H9 (cell line): ENCODE data around the gene APOLD1. TPM values are rescaled to one million over a fixed set of nuclear protein-coding genes. Genes with fewer than 3 reads are reported as not detected.

Experiments used
- DNase-seq: peaks from one replicate; pipeline ENCODE4 v3.0.0-alpha.2; 2017
- H2AFZ ChIP-seq: one replicate; pipeline ENCODE4 v1.6.1; 2013; ENCODE audit warnings: mild to moderate bottlenecking, low read length, control low read depth, moderate library complexity
- H2AK5ac ChIP-seq: 2 replicates; pipeline ENCODE4 v1.6.1; 2013; ENCODE audit warnings: low read length, control low read depth, mixed read lengths; ENCODE audit not compliant: insufficient read length
- H2BK120ac ChIP-seq: one replicate; pipeline ENCODE4 v1.6.1; 2013; ENCODE audit warnings: low read depth, mild to moderate bottlenecking, low read length, control low read depth, inconsistent platforms; ENCODE audit not compliant: poor library complexity, severe bottlenecking
- H2BK12ac ChIP-seq: 2 replicates; pipeline ENCODE4 v1.6.1; 2013; ENCODE audit warnings: low read length, control low read depth, mixed read lengths, low read depth; ENCODE audit not compliant: insufficient read length
- H2BK15ac ChIP-seq: 2 replicates; pipeline ENCODE4 v1.6.1; 2013; ENCODE audit warnings: low read depth, low read length, control low read depth
- H2BK20ac ChIP-seq: one replicate; pipeline ENCODE4 v1.6.1; 2013; ENCODE audit warnings: low read depth, mild to moderate bottlenecking, low read length, control low read depth, inconsistent platforms; ENCODE audit not compliant: poor library complexity, severe bottlenecking
- H2BK5ac ChIP-seq: 2 replicates; pipeline ENCODE4 v1.6.1; 2013; ENCODE audit warnings: low read length, control low read depth, mixed read lengths; ENCODE audit not compliant: insufficient read length
- H3K14ac ChIP-seq: 2 replicates; pipeline ENCODE4 v1.6.1; 2013; ENCODE audit warnings: low read length, control low read depth; ENCODE audit not compliant: insufficient read depth
- H3K18ac ChIP-seq: 2 replicates; pipeline ENCODE4 v1.6.1; 2013; ENCODE audit warnings: low read depth, mild to moderate bottlenecking, mixed read lengths, low read length, control low read depth; ENCODE audit not compliant: insufficient read length
- H3K23ac ChIP-seq: 2 replicates; pipeline ENCODE4 v1.6.1; 2013; ENCODE audit warnings: low read length, control low read depth, mixed read lengths, low read depth; ENCODE audit not compliant: insufficient read length
- H3K23me2 ChIP-seq: 2 replicates; pipeline ENCODE4 v1.6.1; 2013; ENCODE audit warnings: low read depth, mild to moderate bottlenecking, mixed read lengths, low read length, control low read depth; ENCODE audit not compliant: insufficient read length, poor library complexity, severe bottlenecking
- H3K27ac ChIP-seq: 2 replicates; pipeline ENCODE4 v1.5.1; 2013; ENCODE audit warnings: low read length, control low read depth, mixed read lengths, low read depth; ENCODE audit not compliant: insufficient read length
- H3K27me3 ChIP-seq: 2 replicates; pipeline ENCODE4 v1.6.1; 2013; ENCODE audit warnings: low read length, control low read depth, inconsistent platforms; ENCODE audit not compliant: insufficient read depth
- H3K4ac ChIP-seq: 2 replicates; pipeline ENCODE4 v1.6.1; 2013; ENCODE audit warnings: low read depth, mild to moderate bottlenecking, control low read depth, inconsistent platforms, low read length, moderate library complexity
- H3K4me1 ChIP-seq: 2 replicates; pipeline ENCODE4 v1.6.1; 2013; ENCODE audit warnings: low read length, control low read depth, inconsistent platforms; ENCODE audit not compliant: insufficient read depth
- H3K4me2 ChIP-seq: 2 replicates; pipeline ENCODE4 v1.6.1; 2013; ENCODE audit warnings: low read length, control low read depth, mixed read lengths; ENCODE audit not compliant: insufficient read length, insufficient read depth
- H3K56ac ChIP-seq: 2 replicates; pipeline ENCODE4 v1.6.1; 2013; ENCODE audit warnings: low read depth, mild to moderate bottlenecking, mixed read lengths, low read length, control low read depth; ENCODE audit not compliant: insufficient read length
- H3K79me1 ChIP-seq: 2 replicates; pipeline ENCODE4 v1.6.1; 2013; ENCODE audit warnings: low read depth, mild to moderate bottlenecking, moderate library complexity, low read length, control low read depth, inconsistent platforms; ENCODE audit not compliant: insufficient read depth, poor library complexity, severe bottlenecking
- H3K79me2 ChIP-seq: 2 replicates; pipeline ENCODE4 v1.6.1; 2013; ENCODE audit warnings: low read length, control low read depth, inconsistent platforms; ENCODE audit not compliant: insufficient read depth
- H3K9ac ChIP-seq: 2 replicates; pipeline ENCODE4 v1.6.1; 2013; ENCODE audit warnings: low read length, control low read depth, mixed read lengths; ENCODE audit not compliant: insufficient read length; ENCODE audit errors: extremely low read depth
- H3K9me3 ChIP-seq: one replicate; pipeline ENCODE4 v1.6.1; 2013; ENCODE audit warnings: low read depth, low read length, inconsistent platforms; ENCODE audit not compliant: control insufficient read depth
- H3T11ph ChIP-seq: one replicate; pipeline ENCODE4 v1.6.1; 2013; ENCODE audit warnings: mild to moderate bottlenecking, low read length, control low read depth, inconsistent platforms
- H4K20me1 ChIP-seq: one replicate; pipeline ENCODE4 v1.6.1; 2013; ENCODE audit not compliant: control insufficient read depth, insufficient read length, insufficient read depth
- H4K5ac ChIP-seq: 2 replicates; pipeline ENCODE4 v1.6.1; 2013; ENCODE audit warnings: low read depth, mild to moderate bottlenecking, mixed read lengths, low read length, control low read depth; ENCODE audit not compliant: insufficient read length
- H4K8ac ChIP-seq: replicated peaks from 2 replicates; pipeline ENCODE4 v1.6.1; 2013; ENCODE audit warnings: low read length, control low read depth, mixed read lengths, low read depth; ENCODE audit not compliant: insufficient read length
- H4K91ac ChIP-seq: 2 replicates; pipeline ENCODE4 v1.6.1; 2013; ENCODE audit warnings: low read depth, mild to moderate bottlenecking, moderate library complexity, mixed read lengths, low read length, control low read depth; ENCODE audit not compliant: insufficient read length
- H3K27ac Mint-ChIP-seq, 3 experiments: 2 replicates in 2 of 3; 3 replicates in 1 of 3; pipeline ENCODE4 v1.8.0; 2020 to 2021; ENCODE audit warnings: mixed read lengths in 3 of 3, mild to moderate bottlenecking in 1 of 3, moderate library complexity in 1 of 3
- H3K27me3 Mint-ChIP-seq: 2 replicates; pipeline ENCODE4 v1.8.0; 2021; ENCODE audit warnings: low read depth, mild to moderate bottlenecking, moderate library complexity, mixed read lengths
- H3K36me3 Mint-ChIP-seq, 3 experiments: 2 replicates in 2 of 3; 3 replicates in 1 of 3; pipeline ENCODE4 v1.8.0; 2020 to 2021; ENCODE audit warnings: low read depth in 3 of 3, mixed read lengths in 3 of 3; ENCODE audit not compliant: insufficient read depth in 1 of 3
- H3K4me1 Mint-ChIP-seq, 2 experiments: 2 replicates each; pipeline ENCODE4 v1.8.0; 2020; ENCODE audit warnings: mixed read lengths in 2 of 2
- H3K4me3 Mint-ChIP-seq, 2 experiments: 2 replicates in 1 of 2; 3 replicates in 1 of 2; pipeline ENCODE4 v1.8.0; 2020 to 2021; ENCODE audit warnings: mild to moderate bottlenecking in 2 of 2, mixed read lengths in 2 of 2, moderate library complexity in 1 of 2
- H3K9me3 Mint-ChIP-seq, 2 experiments: 2 replicates in 1 of 2; 3 replicates in 1 of 2; pipeline ENCODE4 v1.8.0; 2020; ENCODE audit warnings: mild to moderate bottlenecking in 2 of 2, mixed read lengths in 2 of 2, moderate library complexity in 1 of 2
- WGBS: extraction: QIAGEN DNeasy Blood & Tissue Kit; methylation state at CpG from one replicate; pipeline ENCODE4 v1.1.7; 2013; ENCODE audit warnings: missing lambda C conversion rate, low lambda C conversion rate, mixed read lengths; ENCODE audit not compliant: insufficient read length; ENCODE audit errors: extremely low coverage; 5-methylcytosine and 5-hydroxymethylcytosine counted together
- total RNA-seq: library from RNA; stranded (reverse); gene quantifications from 2 replicates; pipeline ENCODE4 v1.2.1, GENCODE V29; 2021
- TF ChIP-seq, protein P1 (sequence below): fragments of 200-600 bp; sonication (generic); conservative IDR thresholded peaks from 3 replicates; pipeline ENCODE4 v1.8.0; 2021; ENCODE audit warnings: antibody characterized with exemption, mild to moderate bottlenecking

APOLD1 gene
- total RNA-seq, 1 experiment from 2014 or later: 0.48 TPM

DNA sequence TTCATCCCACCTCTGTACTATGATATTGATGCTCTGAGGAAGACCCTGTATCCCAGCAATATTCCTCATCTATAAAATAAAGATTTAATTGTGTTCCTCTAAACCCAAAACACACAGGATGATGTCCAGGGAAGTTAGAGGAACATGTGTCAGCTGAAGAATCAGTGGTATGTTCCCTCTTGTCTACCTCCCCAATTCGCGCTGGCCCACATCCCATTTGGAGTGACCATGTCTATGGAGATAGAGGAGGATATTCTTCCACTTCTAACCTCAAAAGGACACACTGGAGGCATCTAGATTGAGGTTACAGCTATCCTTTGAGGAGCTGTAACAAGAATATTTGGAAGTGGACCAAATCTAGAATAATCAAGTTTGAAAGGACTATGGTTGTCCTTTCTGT is 1.3 kb upstream of the APOLD1 start:
- H3K27me3 ChIP-seq: peaks cover 13% of the 10 kb centered on the region; the same call in 1 of the 2 replicates
- no peaks in the 10 kb centered on the region for H3K9me3 ChIP-seq
- H4K91ac ChIP-seq: no peak overlapping the region
- TF ChIP-seq, protein P1, sequence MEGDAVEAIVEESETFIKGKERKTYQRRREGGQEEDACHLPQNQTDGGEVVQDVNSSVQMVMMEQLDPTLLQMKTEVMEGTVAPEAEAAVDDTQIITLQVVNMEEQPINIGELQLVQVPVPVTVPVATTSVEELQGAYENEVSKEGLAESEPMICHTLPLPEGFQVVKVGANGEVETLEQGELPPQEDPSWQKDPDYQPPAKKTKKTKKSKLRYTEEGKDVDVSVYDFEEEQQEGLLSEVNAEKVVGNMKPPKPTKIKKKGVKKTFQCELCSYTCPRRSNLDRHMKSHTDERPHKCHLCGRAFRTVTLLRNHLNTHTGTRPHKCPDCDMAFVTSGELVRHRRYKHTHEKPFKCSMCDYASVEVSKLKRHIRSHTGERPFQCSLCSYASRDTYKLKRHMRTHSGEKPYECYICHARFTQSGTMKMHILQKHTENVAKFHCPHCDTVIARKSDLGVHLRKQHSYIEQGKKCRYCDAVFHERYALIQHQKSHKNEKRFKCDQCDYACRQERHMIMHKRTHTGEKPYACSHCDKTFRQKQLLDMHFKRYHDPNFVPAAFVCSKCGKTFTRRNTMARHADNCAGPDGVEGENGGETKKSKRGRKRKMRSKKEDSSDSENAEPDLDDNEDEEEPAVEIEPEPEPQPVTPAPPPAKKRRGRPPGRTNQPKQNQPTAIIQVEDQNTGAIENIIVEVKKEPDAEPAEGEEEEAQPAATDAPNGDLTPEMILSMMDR: no peak
- no peak overlapping the region for H3K23ac ChIP-seq
- no peak overlapping the region for H2BK12ac ChIP-seq
- DNase-seq: no peak
- no peaks in the 10 kb centered on the region for H4K20me1 ChIP-seq
- H3K79me1 ChIP-seq: no peaks in the 10 kb centered on the region
- no peak overlapping the region for H2BK20ac ChIP-seq
- no peak overlapping the region for H4K8ac ChIP-seq
- Mint-ChIP-seq H3K36me3 (no peaks in the 10 kb centered on the region), H3K27ac (no peak overlapping the region), H3K27me3 (peaks cover 49% of the 10 kb centered on the region), H3K4me3 (no peak overlapping the region), H3K4me1 (peaks cover 21 to 25% of the 10 kb centered on the region in 2 experiments), H3K9me3 (no peaks in the 10 kb centered on the region; a peak in 2 of 5 replicates)
- no peaks in the 10 kb centered on the region for H3K23me2 ChIP-seq
- H3K4ac ChIP-seq: no peak overlapping the region
- H3T11ph ChIP-seq: no peak overlapping the region
- H3K56ac ChIP-seq: no peak overlapping the region
- H3K4me1 ChIP-seq: peaks cover 10% of the 10 kb centered on the region
- WGBS: no CpG with 5 or more reads among the region's 2 CpGs
- H3K27ac ChIP-seq: no peak overlapping the region
- H3K9ac ChIP-seq: no peak overlapping the region
- H3K18ac ChIP-seq: no peak overlapping the region
- no peak overlapping the region for H3K4me2 ChIP-seq
- H3K79me2 ChIP-seq: no peaks in the 10 kb centered on the region
- no peak overlapping the region for H2BK120ac ChIP-seq
- no peak overlapping the region for H2AFZ ChIP-seq
- no peak overlapping the region for H3K14ac ChIP-seq
- no peak overlapping the region for H2AK5ac ChIP-seq
- H4K5ac ChIP-seq: no peak overlapping the region
- no peak overlapping the region for H2BK5ac ChIP-seq
- H2BK15ac ChIP-seq: no peak overlapping the region
